ENCODE data around the gene ERCC1. TPM values are rescaled to one million over a fixed set of nuclear protein-coding genes. Genes with fewer than 3 reads are reported as not detected.

The ERCC1 gene
- total and polyA plus RNA-seq, 2 of the 13 experiments (the other 11 are each of a cell fraction or from before 2014, with no cell fraction given): 40.0 to 66.4 TPM

GRCh38 chr19:45444318-45445041, 20.8 kb upstream of the ERCC1 start (continued):
- TF ChIP-seq ZNF687 (CRISPR knock-in tag; IDR thresholded peaks at IDR 0.05) (peak; percentile 78), KLF9 (CRISPR knock-in tag; IDR thresholded peaks at IDR 0.05; ENCODE audit: low read depth) (no peak), ZNF136 (CRISPR knock-in tag; IDR thresholded peaks at IDR 0.05; ENCODE audit: low read depth) (no peak), ZNF263 (CRISPR knock-in tag; IDR thresholded peaks at IDR 0.05) (no peak), KDM1A (CRISPR knock-in tag; IDR thresholded peaks at IDR 0.05) (no peak), MXD1 (CRISPR knock-in tag; IDR thresholded peaks at IDR 0.05) (no peak), ZMYM4 (CRISPR knock-in tag; IDR thresholded peaks at IDR 0.05) (no peak), SIX1 (CRISPR knock-in tag; IDR thresholded peaks at IDR 0.05; ENCODE audit: borderline replicate concordance) (no peak), ZBTB25 (CRISPR knock-in tag; IDR thresholded peaks at IDR 0.05) (no peak), ZBTB20 (CRISPR knock-in tag; IDR thresholded peaks at IDR 0.05; ENCODE audit: borderline replicate concordance, low read depth) (peak; percentile 33; the same call in 1 of the 2 replicates), SOX13 (IDR thresholded peaks at IDR 0.05) (no peak), SOX13 (CRISPR knock-in tag; conservative IDR thresholded peaks at IDR 0.05 in 1 of 2, IDR thresholded peaks at IDR 0.05 in 1 of 2) (peak in 1 of 2 experiments; percentile 79; a peak in 2 of 4 replicates), RFX1 (IDR thresholded peaks at IDR 0.05) (peak; percentile 84), RFX3 (CRISPR knock-in tag; IDR thresholded peaks at IDR 0.05) (peak; percentile 86), PRDM10 (CRISPR knock-in tag; IDR thresholded peaks at IDR 0.05; ENCODE audit: low read depth) (no peak), MXD3 (CRISPR knock-in tag; IDR thresholded peaks at IDR 0.05) (no peak), PREB (CRISPR knock-in tag; IDR thresholded peaks at IDR 0.05) (no peak), KAT7 (CRISPR knock-in tag; IDR thresholded peaks at IDR 0.05; ENCODE audit: borderline replicate concordance) (no peak)
